ENCODE data around the gene NKD2.

NKD2 gene

GRCh38 chr5:987761-988160, 20.8 kb upstream of the NKD2 start:
- TF ChIP-seq CTCF (IDR thresholded peaks at IDR 0.05; ENCODE audit: extremely low read depth, missing control alignments) = no peak

GRCh38 chr5:988322-988721, 20.3 kb upstream of the NKD2 start:
- no peak for DNase-seq (ENCODE audit: low spot score)
- TF ChIP-seq CTCF (IDR thresholded peaks at IDR 0.05; ENCODE audit: extremely low read depth, missing control alignments) = no peak

More at GRCh38 chr5:987761-988160, 20.8 kb upstream of the NKD2 start:
- DNase-seq (ENCODE audit: low spot score) = no peak

- DNase-seq (ENCODE audit: low spot score) = no peak
- TF ChIP-seq CTCF (IDR thresholded peaks at IDR 0.05; ENCODE audit: extremely low read depth, missing control alignments) = no peak
Measured at GRCh38 chr5:989961-990530, 18.6 kb upstream of the NKD2 start.

GRCh38 chr5:991472-992267, 16.9 kb upstream of the NKD2 start:
- no peak for DNase-seq (ENCODE audit: low spot score)
- TF ChIP-seq CTCF (IDR thresholded peaks at IDR 0.05; ENCODE audit: extremely low read depth, missing control alignments) = no peak

- DNase-seq (ENCODE audit: low spot score) = no peak
- TF ChIP-seq CTCF (IDR thresholded peaks at IDR 0.05; ENCODE audit: extremely low read depth, missing control alignments) = no peak
Measured at GRCh38 chr5:994272-994607, 14.4 kb upstream of the NKD2 start.

- no peak for DNase-seq (ENCODE audit: low spot score)
- no peak for TF ChIP-seq CTCF (IDR thresholded peaks at IDR 0.05; ENCODE audit: extremely low read depth, missing control alignments)
Measured at GRCh38 chr5:994821-995220, 13.8 kb upstream of the NKD2 start.

GRCh38 chr5:995318-995717, 13.3 kb upstream of the NKD2 start:
- no peak for DNase-seq (ENCODE audit: low spot score)
- no peak for TF ChIP-seq CTCF (IDR thresholded peaks at IDR 0.05; ENCODE audit: extremely low read depth, missing control alignments)
